Measurements from ENCODE around the gene SH2D4B.

The SH2D4B gene

DNA sequence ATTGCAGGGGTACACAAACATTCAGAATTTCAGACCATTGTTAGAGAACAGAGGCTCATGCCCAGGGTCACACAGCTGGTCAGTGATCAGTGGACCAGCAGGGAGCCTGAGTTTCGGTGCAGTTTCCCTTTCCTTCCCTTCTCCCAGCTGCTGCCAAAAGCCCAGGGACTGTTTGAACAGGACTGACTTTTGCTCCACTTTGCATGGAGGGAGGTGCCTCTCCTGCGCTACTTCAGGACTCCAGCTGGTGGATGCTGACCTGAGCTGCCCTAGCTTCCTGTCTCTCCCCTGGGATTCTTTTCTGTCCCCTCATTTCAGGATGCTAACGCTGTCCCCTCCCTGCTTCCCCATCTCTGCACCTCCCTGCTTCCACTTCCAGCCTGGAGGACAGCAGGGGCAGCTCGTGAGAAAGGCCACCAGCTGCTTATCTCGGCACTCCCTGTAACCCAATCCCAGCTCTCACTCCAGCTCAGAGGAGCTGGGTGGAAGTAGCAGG, 14.5 kb downstream of the SH2D4B start:
- DNase-seq (ENCODE audit: low read depth), result no peak
- H3K4me3 ChIP-seq (ENCODE audit: low read length), result no peak overlapping the region
- TF ChIP-seq CTCF (conservative IDR thresholded peaks at IDR 0.05; ENCODE audit: low read length), result no peak

GRCh38 chr10:80553436-80553835, 15.7 kb downstream of the SH2D4B start:
- no peak for TF ChIP-seq CTCF (conservative IDR thresholded peaks at IDR 0.05; ENCODE audit: low read length)
- H3K4me3 ChIP-seq (ENCODE audit: low read length), result no peak overlapping the region
- DNase-seq (ENCODE audit: low read depth), result no peak

DNA sequence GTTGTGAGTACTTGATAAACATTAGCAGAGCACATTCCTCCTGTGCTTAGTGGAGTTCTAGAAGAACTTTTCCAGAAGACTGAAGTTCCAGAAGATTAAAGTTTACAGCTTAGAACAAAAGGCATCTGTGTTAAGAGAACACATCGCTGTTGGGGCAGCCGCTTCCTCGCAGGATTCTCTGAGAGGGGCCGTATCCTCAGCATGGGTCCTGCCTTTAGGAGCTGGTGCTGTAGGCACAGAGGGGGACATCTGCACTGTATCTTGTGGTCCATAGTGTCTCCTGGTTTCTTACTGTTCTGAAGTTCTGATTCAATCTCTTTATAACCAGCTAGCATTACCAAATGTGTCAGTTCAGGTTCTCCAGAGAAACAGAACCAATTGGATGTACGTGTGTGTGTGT, 16.3 kb downstream of the SH2D4B start:
- no peak overlapping the region for H3K4me3 ChIP-seq (ENCODE audit: low read length)
- DNase-seq (ENCODE audit: low read depth), result no peak
- TF ChIP-seq CTCF (conservative IDR thresholded peaks at IDR 0.05; ENCODE audit: low read length), result no peak

DNA sequence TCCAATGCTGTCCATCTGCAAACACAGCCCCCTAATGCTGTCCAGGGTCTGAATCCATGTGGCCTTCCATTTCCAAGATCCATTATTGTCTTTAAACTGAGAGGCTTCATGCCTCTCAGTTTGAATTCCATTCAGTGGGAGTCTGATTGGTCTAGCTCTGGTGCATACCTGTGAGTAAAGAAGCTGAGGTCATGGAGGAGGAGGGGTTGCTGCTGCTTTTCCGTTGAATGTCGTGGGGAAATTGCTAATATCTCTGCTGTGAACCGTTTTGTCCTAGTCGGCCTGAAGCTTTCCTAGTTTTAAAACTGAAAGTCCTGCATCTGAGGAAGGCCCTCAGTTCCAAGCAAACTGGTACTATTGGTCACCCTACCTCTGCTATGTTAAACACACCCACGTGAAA, 17.7 kb downstream of the SH2D4B start:
- no peak for DNase-seq (ENCODE audit: low read depth)
- H3K4me3 ChIP-seq (ENCODE audit: low read length), result no peak overlapping the region
- no peak for TF ChIP-seq CTCF (conservative IDR thresholded peaks at IDR 0.05; ENCODE audit: low read length)

DNA sequence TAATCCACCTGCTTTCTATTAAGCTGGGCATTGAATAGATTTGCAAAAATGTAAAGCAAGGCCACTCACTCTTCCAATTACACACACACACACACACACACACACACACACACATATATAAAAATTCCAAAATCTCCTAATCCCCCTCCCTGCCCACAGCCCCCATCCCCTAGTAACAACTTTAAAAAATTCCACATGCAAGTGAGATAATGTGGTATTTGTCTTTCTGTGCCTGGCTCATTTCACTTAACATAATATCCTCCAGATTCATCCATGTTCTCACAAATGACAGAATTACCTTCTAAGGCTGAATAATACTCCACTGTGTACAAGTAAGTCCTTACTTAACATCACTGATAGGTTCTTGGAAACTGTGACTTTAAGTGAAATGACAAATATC, 24.2 kb downstream of the SH2D4B start:
- no peak overlapping the region for H3K4me3 ChIP-seq (ENCODE audit: low read length)
- TF ChIP-seq CTCF (conservative IDR thresholded peaks at IDR 0.05; ENCODE audit: low read length), result no peak

GRCh38 chr10:80567292-80567691, 29.6 kb downstream of the SH2D4B start:
- no peak overlapping the region for H3K4me3 ChIP-seq (ENCODE audit: low read length)
- TF ChIP-seq CTCF (conservative IDR thresholded peaks at IDR 0.05; ENCODE audit: low read length), result no peak
- DNase-seq (ENCODE audit: low read depth), result no peak

More for the DNA sequence above, 24.2 kb downstream of the SH2D4B start:
- DNase-seq (ENCODE audit: low read depth), result no peak

DNA sequence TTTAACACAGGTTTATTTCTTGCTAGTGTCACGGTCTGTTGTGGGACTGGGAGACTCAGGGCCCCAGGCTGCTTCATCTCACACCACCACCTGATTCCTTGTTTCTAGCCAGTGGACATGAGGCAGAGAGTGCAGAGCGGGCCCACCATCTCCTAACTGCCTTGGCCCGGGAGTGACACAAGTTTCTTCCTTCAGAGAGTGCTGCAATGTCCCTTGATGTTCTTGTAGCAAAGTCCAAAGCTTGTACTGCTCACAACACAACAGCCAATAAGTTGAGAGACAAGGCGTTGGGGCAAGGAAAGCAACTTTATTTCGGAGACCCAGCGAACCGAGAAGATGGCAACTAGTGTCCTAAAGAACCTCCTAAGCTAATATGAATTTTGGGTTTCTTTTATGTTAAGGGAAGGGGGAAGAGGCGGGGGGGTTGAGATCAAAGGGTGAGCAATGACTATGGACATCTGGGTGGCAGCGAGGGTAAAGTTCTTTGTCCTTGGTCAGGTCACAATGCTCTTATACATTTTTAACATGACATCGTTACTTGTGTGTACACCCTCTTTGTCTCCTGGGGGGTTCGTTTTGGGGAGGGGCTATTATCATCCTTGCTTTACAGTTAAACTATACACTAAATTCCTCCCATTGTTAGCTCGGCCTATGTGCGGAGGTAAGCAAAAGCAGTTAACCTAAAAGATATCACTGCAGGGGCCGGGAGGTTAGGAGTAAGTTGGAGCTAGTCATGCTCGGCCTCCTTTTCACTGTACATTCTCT, 31.6 kb downstream of the SH2D4B start:
- no peak for DNase-seq (ENCODE audit: low read depth)
- H3K4me3 ChIP-seq (ENCODE audit: low read length), result no peak overlapping the region
- no peak for TF ChIP-seq CTCF (conservative IDR thresholded peaks at IDR 0.05; ENCODE audit: low read length)

Data from AG10803 (cell line).